Measurements from ENCODE around the gene XXYLT1. TPM values are rescaled to one million over a fixed set of nuclear protein-coding genes. Genes with fewer than 3 reads are reported as not detected.
"Not testable (repeated sequence)": the region's sequence is repeated elsewhere in the genome, so short reads cannot be mapped to it uniquely, and the experiment has no call there.

XXYLT1 gene
- total RNA-seq, 1 donor from 2014 or later = 8.9 TPM

DNA sequence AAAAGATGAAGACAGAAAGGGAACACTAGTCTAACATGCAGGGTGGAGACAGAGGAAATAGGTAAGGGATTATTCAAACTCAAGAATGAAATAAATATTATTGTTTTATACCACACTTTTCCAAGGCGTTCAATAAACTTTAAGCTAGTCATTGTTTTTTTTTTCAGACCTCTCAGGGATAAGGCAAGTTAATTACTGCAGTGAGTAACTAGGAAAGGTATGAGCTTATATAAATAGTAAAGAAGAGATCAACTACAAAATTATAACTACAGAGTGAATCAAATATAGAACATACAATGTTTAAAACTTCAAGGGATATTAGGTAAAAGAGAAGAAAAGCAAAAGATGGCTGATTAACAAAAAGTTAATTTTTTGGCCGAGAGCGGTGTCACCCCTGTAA, 31.5 kb upstream of the XXYLT1 start:
- Histone ChIP-seq H3K9me3 (no peaks in the 10 kb centered on the region), H3K27me3 (ENCODE audit: low read depth) (no peaks in the 10 kb centered on the region), H3K36me3 (peaks cover 86% of the 10 kb centered on the region), H3K4me1 (no peaks in the 10 kb centered on the region), H3K27ac (no peak overlapping the region), H3K4me3 (no peak overlapping the region)
- ATAC-seq (no peak), DNase-seq (no peak)
- intact Hi-C loops (cut with DNase I) = no loop called here
- TF ChIP-seq, protein P1, sequence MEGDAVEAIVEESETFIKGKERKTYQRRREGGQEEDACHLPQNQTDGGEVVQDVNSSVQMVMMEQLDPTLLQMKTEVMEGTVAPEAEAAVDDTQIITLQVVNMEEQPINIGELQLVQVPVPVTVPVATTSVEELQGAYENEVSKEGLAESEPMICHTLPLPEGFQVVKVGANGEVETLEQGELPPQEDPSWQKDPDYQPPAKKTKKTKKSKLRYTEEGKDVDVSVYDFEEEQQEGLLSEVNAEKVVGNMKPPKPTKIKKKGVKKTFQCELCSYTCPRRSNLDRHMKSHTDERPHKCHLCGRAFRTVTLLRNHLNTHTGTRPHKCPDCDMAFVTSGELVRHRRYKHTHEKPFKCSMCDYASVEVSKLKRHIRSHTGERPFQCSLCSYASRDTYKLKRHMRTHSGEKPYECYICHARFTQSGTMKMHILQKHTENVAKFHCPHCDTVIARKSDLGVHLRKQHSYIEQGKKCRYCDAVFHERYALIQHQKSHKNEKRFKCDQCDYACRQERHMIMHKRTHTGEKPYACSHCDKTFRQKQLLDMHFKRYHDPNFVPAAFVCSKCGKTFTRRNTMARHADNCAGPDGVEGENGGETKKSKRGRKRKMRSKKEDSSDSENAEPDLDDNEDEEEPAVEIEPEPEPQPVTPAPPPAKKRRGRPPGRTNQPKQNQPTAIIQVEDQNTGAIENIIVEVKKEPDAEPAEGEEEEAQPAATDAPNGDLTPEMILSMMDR (IDR thresholded peaks at IDR 0.05) = no peak

DNA sequence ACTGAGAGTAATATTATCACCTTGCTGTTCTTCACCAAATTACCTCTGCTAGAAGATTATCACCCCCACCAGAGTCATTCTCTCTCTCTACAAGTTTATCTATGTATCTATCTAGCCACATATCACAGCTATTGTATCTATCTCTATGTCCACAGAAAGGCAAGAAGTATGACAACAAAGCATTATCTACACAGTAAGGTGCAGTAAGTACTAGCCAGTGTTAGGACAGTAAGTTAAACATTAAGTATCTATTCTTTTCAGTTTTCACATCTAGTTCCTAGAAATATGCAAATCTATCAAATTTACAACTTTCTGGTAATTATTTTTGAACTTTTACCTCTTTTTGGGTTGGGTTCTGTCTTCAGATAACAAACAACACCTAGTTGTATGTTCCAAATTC, 26.5 kb upstream of the XXYLT1 start:
- intact Hi-C loops (cut with DNase I) = no loop called here
- DNase-seq = no peak
- H3K4me3 ChIP-seq = no peak overlapping the region
- ATAC-seq = no peak
- no peaks in the 10 kb centered on the region for H3K27me3 ChIP-seq (ENCODE audit: low read depth)
- no peaks in the 10 kb centered on the region for H3K4me1 ChIP-seq
- H3K36me3 ChIP-seq = peaks cover 88% of the 10 kb centered on the region
- no peak overlapping the region for H3K27ac ChIP-seq
- TF ChIP-seq, protein P1 (IDR thresholded peaks at IDR 0.05) = no peak
- no peaks in the 10 kb centered on the region for H3K9me3 ChIP-seq

DNA sequence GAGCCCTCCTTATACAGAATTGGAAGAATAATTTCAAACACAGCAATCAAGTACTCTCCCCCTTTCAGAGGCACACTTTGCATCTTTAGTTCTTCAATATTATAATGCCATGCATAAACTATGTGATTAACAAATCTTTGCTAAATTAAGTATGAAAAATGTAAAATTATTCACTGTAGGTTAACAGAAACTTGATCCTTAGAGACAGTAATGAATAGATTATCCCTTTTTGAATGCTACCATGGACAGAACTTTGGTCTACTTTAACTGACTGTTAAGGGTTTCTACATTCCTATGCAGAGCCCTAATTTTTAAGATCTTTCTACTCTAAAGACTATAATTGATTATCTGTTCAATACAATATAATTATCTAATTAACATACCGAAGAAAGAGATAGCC, 25.7 kb upstream of the XXYLT1 start:
- H3K27ac ChIP-seq = no peak overlapping the region
- no peaks in the 10 kb centered on the region for H3K4me1 ChIP-seq
- H3K27me3 ChIP-seq (ENCODE audit: low read depth) = no peaks in the 10 kb centered on the region
- no peaks in the 10 kb centered on the region for H3K9me3 ChIP-seq
- TF ChIP-seq, protein P1 (IDR thresholded peaks at IDR 0.05) = no peak
- intact Hi-C loops (cut with DNase I) = no loop called here
- no peak overlapping the region for H3K4me3 ChIP-seq
- ATAC-seq (no peak), DNase-seq (no peak)
- peaks cover 88% of the 10 kb centered on the region for H3K36me3 ChIP-seq

DNA sequence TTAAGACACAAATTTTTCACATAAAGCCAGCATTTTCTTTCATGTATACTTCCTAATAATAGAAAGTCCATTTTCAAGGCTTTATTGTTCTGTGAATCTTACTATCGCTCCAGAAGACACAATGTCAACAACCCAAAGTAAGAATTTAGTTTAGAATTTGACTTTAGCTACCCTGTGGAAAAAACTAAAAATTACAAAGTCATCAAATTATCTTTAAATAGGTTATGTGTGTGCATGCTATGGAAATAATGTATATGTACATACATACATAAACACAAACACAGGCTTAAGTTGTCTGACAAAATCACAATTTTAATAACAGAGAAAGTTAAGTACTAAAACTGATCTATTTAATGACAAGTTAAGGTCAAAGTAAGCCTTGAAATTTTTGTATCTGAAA, 20.2 kb upstream of the XXYLT1 start:
- intact Hi-C loops (cut with DNase I) = no loop called here
- no peaks in the 10 kb centered on the region for H3K27me3 ChIP-seq (ENCODE audit: low read depth)
- no peak overlapping the region for H3K4me3 ChIP-seq
- TF ChIP-seq, protein P1 (IDR thresholded peaks at IDR 0.05) = no peak
- no peaks in the 10 kb centered on the region for H3K4me1 ChIP-seq
- H3K27ac ChIP-seq = no peak overlapping the region
- H3K9me3 ChIP-seq = no peaks in the 10 kb centered on the region
- ATAC-seq = no peak
- peaks cover 97% of the 10 kb centered on the region for H3K36me3 ChIP-seq
- DNase-seq = no peak

DNA sequence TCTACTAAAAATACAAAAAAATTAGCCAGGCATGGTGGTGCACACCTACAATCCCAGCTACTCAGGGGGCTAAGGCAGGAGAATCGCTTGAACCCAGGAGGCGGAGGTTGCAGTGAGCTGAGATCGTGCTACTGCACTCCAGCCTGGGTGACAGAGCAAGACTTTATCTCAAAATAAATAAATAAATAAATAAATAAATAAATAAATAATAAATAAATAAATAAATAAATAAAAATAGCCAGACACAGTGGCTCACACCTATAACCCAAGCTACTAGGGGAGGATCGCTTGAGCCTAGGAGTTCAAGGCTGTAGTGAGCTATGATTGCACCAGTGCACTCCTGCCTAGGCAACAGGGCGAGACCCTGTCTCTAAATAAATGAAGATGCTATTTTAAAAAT, 19.7 kb upstream of the XXYLT1 start:
- H3K4me1 ChIP-seq; H3K4me3 ChIP-seq; H3K27me3 ChIP-seq (ENCODE audit: low read depth); DNase-seq; intact Hi-C loops (cut with DNase I); ATAC-seq; H3K27ac ChIP-seq; H3K9me3 ChIP-seq: not testable (repeated sequence)
- peaks cover 98% of the 10 kb centered on the region for H3K36me3 ChIP-seq

DNA sequence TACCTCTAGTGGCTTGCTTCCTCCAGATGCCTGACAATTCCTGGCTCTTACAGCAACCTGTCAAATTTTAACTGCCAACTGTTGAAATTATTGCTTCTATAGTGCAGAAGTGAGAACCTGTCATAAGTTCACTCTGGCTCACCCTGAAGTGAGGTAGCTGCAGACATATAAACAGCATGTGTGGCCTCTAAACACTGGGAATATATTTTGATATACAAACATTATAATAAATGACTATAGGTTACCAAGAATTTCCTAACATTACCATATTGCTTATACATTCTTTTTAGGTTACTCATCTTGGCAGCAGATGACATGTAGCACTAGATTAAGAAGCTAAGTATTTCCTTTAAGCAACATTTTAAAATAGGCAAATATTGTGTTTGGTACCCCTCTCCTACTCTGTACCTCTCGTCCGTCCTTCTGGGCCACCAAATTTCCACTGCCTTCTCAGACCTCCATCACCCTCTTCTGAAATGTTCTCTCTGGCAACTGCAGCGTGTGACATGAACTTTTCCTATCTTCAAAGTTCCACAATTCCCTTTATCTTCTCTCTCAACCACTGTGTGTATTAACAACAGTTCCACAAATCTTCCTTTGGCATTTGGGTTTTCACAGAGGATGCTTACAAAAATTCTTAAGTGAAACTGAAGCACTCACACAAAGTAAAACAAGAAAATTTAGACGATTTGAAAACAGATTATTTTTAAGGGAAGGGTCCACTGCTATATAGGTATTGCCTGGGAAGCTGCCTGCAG, 15.3 kb upstream of the XXYLT1 start:
- H3K27me3 ChIP-seq (ENCODE audit: low read depth) = no peaks in the 10 kb centered on the region
- no peak overlapping the region for H3K4me3 ChIP-seq
- TF ChIP-seq, protein P1 (IDR thresholded peaks at IDR 0.05) = no peak
- H3K36me3 ChIP-seq = peaks cover 94% of the 10 kb centered on the region
- DNase-seq (no peak), ATAC-seq (no peak)
- H3K9me3 ChIP-seq = no peaks in the 10 kb centered on the region
- H3K27ac ChIP-seq = no peak overlapping the region
- no peaks in the 10 kb centered on the region for H3K4me1 ChIP-seq
- intact Hi-C loops (cut with DNase I) = no loop called here
